GM20431 (cell line): Measurements from ENCODE around the gene USP6NL.

Experiments
- in situ Hi-C: fragments of 300-500 bp; cut with MseI, MboI; formaldehyde crosslinking; loops from one replicate; pipeline ENCODE4 v1.15.0; 2020; ENCODE audit warnings: low sequenced_read_pairs; ENCODE audit not compliant: unreplicated experiment

The USP6NL gene

DNA sequence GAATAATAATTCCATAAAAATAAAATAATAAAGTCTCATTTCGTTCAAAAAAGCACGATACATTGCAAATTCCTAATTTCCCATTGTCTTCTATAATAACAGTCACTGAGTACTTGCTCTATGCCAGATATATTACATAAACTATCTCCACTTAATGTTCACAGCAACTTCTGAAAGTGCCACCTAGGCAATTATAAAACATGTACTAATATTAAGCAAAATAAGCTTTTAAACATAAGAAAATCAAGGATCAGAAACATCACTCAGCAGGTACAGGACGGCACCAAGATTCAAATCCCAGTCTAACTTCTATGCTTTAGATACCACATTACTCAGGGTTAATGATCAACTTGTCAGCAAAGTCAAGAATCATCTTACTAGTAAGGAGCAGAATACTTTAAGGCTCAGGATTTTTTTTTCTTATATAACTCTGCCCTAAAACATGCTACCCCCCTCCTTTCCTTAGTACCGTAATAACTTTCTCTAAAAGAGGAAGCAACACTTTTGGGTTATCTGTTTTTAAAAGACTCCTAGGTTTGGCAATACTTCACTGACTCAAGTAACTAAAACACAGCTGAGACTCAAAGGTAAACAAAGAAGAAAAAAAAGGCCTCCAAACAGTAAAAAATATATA lies 51.3 kb downstream of the USP6NL start:
- in situ Hi-C loops, result no loop called here

DNA sequence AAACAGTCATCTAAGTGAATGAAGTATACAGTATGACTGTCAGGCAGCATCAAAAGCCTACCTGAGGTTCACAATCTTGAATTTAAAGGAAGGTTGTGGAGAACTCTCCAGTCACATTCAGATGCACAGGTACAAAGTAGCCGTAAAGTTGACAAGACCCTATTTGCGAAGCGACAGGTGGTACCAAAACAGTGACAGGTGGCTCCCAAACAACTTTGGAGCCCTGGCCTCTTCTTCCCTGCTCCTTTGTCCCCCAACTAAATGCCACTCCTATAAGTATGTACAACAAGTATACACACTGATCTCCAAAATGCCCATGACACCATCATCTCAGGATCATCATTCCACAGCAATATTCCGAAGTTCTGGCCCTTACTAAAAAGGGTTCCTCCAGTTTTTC lies 53.5 kb downstream of the USP6NL start:
- in situ Hi-C loops, result no loop called here

GRCh38 chr10:11557513-11557912 lies 53.9 kb downstream of the USP6NL start:
- in situ Hi-C loops, result no loop called here

DNA sequence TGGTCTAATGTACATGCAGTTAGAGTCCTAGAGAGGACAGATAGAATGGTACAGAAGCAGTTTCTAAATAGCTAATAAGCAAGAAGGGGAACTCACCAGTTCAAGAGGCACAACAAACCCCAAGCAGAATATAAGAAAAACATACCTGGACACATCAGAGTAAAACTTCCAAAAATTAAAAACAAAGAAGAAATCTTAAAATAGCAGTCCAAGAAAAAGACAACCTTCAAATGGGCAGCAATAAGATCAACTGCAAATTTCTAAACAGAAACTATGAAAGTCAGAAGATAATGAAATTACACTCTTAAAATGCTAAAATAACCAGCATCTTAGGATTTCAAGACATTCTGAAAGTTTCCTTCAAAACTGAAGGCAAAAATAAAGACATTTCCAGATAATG lies 55.9 kb downstream of the USP6NL start:
- in situ Hi-C loops, result no loop called here

GRCh38 chr10:11553773-11554381 lies 57.6 kb downstream of the USP6NL start:
- in situ Hi-C loops, result no loop called here

DNA sequence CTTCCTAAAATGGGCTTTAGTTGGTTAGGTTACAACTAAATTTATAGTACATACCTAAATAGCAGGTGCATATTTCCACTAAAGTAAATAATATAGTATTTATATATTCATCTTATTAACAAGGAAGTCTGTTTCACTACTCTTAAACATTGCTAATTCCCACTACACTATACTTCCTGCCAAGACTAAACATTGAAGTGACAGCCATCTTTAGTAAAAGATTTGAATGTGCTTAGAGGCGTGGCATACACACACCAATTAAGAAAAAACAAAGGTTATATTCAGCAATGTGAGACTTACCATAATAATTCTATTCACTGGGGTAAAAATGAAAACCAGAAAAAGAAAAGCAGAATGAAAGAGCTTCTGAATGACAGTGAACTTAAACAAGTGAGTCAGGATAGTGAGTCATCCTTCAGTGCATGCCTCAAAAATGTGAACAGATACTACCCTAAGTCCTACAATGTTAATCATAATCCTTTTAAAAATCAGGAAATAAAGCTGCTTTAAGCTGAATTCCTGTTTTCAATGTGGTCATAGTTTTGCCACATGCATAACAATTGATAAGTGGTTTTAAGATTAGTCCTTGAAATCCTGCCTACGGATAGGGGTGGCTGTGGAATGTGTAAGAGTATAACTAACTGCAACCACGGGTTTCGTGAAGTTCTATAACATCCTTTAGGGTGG lies 59.4 kb downstream of the USP6NL start:
- in situ Hi-C loops, result no loop called here

- in situ Hi-C loops, result no loop called here
Observed at GRCh38 chr10:11551104-11551503, 60.3 kb downstream of the USP6NL start.

- in situ Hi-C loops, result no loop called here
Observed at GRCh38 chr10:11548768-11549099, 62.7 kb downstream of the USP6NL start.

- in situ Hi-C loops, result no loop called here
Observed at GRCh38 chr10:11548065-11548767, 63.2 kb downstream of the USP6NL start.

DNA sequence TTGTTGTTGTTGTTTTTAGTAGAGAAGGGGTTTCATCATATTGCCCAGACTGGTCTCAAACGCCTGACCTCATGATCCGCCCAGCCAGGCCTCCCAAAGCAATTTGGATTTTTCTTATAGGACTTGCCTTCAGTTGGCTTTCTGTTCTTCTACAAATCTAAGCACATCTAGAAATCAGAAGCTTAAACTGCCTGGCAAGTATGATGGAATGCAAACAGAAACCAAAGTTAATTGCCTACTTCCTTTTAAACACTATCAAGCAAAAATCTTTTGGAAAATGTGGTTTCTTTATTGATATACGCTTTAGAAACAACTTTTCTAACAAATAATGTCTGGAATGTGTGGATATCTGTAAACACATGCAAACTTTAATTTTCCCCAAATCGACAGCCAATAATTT lies 64.9 kb downstream of the USP6NL start:
- in situ Hi-C loops, result no loop called here

GRCh38 chr10:11541296-11541695 lies 70.2 kb downstream of the USP6NL start:
- in situ Hi-C loops, result no loop called here

GRCh38 chr10:11539191-11539868 lies 72.1 kb downstream of the USP6NL start:
- in situ Hi-C loops, result no loop called here

DNA sequence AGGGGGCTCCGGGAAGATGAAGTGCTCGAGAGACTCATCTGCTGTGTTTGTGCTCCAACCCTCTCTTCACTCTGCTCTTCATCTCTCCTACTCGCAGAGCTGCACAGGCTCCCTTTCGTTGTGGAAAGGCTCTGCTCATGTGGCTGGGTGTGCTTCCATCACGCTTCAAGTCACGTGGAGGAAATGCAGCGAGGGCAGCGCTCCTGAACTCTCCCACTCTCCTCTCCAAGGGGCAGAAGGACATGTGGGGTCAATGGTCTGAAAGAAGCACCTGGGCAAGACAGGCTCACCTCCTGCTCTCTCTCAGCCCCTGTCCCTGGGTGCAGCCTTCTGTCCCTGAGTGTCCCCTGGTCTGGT lies 72.6 kb downstream of the USP6NL start:
- in situ Hi-C loops, result no loop called here

DNA sequence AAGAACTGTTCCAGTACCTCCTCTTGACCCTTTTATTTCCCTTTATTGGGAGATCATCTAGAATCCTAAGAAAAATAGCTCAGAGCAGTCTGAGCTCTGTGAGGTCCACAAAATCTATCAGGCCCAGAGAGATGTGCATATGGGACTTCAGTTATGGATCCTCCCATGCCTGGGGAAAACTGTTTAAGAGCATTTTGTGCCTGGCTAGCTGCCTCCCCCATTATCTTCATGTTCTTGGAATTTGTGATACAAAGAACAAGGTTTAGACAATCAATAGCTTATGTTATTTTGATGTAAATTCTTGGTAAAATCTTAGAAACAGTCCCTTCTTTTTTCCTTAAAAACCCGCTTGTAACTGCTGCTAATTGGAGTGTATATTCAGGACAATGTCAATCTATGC lies 75.2 kb downstream of the USP6NL start:
- in situ Hi-C loops, result no loop called here

GRCh38 chr10:11535346-11535959 lies 76.0 kb downstream of the USP6NL start:
- in situ Hi-C loops, result no loop called here

DNA sequence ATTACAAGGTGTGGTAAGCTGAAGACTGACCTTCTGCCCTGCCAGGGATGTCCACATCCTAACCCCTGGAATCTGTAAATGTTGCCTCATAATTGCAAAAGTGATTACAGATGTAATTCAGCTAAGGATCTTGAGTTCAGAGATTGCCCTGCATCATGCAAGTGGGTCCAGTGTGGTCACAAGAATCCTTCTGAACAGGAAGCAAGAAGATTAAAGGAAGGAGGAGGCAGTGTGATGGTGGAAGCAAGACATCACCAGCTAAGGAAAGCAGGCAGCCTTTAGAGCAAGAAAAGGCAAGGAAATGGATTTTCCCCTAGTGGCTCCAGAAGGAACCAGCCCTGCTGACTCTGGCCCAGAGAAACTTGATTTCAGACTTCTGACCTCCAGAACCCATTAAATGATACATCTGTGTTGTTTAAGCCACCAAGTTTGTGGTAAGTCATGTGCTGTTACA lies 78.1 kb downstream of the USP6NL start:
- in situ Hi-C loops, result no loop called here

DNA sequence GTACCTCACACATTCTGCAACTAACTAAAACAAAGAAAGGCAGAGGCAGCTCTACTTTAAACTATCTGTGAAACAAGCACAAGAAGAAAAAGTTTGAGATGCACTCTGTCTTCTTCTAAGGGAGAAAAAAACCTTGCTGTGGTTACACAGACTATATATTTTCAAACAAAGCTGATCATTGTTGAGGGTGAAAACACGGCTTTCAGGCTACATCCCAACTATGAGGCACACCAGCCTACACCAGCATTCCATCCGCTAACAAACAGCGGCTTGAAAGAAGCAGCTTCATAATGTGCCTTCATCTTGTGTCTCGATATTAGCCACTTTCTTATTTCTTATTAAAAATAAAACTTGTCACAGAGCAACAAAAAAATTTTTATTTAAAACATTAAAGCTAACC lies 79.1 kb downstream of the USP6NL start:
- in situ Hi-C loops, result no loop called here

- in situ Hi-C loops, result no loop called here
Observed at GRCh38 chr10:11530806-11531205, 80.6 kb downstream of the USP6NL start.

DNA sequence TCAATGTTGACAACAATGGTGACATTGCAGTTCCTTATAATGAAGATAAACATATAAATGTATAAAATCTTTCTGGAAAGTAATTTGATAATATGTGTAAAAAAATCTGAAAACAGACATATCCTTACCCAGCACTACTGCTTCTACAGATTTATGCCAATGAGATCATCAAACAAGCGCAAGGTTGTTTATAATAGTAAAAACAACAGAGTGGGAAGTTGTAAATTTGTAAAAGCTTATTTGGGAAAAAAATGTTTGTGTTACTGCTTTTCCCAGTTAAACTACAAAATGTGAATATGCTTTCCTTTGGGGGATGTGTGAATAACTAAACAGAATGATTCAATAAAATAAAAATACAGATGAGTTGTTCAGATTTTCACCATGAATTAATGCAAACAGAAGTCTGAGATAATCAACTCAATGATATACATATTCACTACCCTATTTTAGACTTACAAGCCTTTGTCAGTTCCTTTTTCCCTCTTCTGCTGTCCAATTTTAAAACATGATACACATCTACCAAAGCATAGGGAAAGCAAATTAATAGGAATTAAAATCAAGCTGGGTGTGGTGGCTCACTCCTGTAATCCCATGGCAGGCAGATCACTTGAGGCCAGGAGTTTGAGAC lies 82.1 kb downstream of the USP6NL start:
- in situ Hi-C loops, result no loop called here

GRCh38 chr10:11528286-11528685 lies 83.2 kb downstream of the USP6NL start:
- in situ Hi-C loops, result no loop called here
